GM12878 (cell line): ENCODE data around the gene LBH.

Source experiments
- CBFB ChIP-seq: IDR thresholded peaks from 2 replicates; pipeline ENCODE4 v1.6.1; 2016; ENCODE audit warnings: antibody characterized with exemption, low read depth
- CEBPB ChIP-seq, 2 experiments: fragments of 150-350 bp in 1 of 2; IDR thresholded peaks; 2 replicates each; pipeline ENCODE4 v1.6.1; 2012 to 2014; ENCODE audit warnings: low read depth in 2 of 2, low read length in 2 of 2, borderline replicate concordance in 1 of 2, inconsistent platforms in 1 of 2
- CTCF ChIP-seq, 3 experiments: IDR thresholded peaks in 2 of 3; conservative IDR thresholded peaks in 1 of 3; 2 replicates each; pipeline ENCODE4 v1.5.1; 2011; ENCODE audit warnings: low read depth in 3 of 3, low read length in 3 of 3, mild to moderate bottlenecking in 3 of 3, control low read depth in 2 of 3, moderate library complexity in 2 of 3, inconsistent platforms in 1 of 3, mixed read lengths in 1 of 3; ENCODE audit not compliant: control insufficient read depth in 2 of 3, insufficient read depth in 1 of 3; ENCODE audit errors: extremely low read depth in 1 of 3
- POLR2A ChIP-seq: IDR thresholded peaks from 2 replicates; pipeline ENCODE4 v1.6.1; 2011; ENCODE audit warnings: low read depth, mild to moderate bottlenecking, low read length
- RAD21 ChIP-seq: IDR thresholded peaks from 2 replicates; pipeline ENCODE4 v1.6.1; 2011; ENCODE audit warnings: mild to moderate bottlenecking, low read depth, low read length, moderate library complexity; ENCODE audit not compliant: insufficient read depth
- REST ChIP-seq: IDR thresholded peaks from 2 replicates; pipeline ENCODE4 v1.6.1; 2012; ENCODE audit warnings: mild to moderate bottlenecking, low read depth, low read length

- TF ChIP-seq RAD21 (no peak), CTCF (IDR thresholded peaks at IDR 0.05 in 2 of 3, conservative IDR thresholded peaks at IDR 0.05 in 1 of 3; ENCODE audit: control insufficient read depth in 2 of 3, extremely low read depth in 1 of 3, insufficient read depth in 1 of 3, low read depth in 3 of 3, low read length in 3 of 3) (no peak), CBFB (no peak), CEBPB (IDR thresholded peaks at IDR 0.05; ENCODE audit: borderline replicate concordance in 1 of 2, low read depth in 2 of 2, low read length in 2 of 2) (no peak), POLR2A (no peak), REST (no peak)
These were observed 38.8 kb downstream of the LBH start for GRCh38 chr2:30270166-30270565.
